NCI-H2107 treated with DMSO at 0.1 percent for 48 hours (cell line): ENCODE data around the gene TSPAN32.

ENCODE experiments used
- DNase-seq: peaks from one replicate; lab custom pipeline; 2025; ENCODE audit not compliant: unreplicated experiment; lab: John Stamatoyannopoulos, UW

TSPAN32 gene, protein sequence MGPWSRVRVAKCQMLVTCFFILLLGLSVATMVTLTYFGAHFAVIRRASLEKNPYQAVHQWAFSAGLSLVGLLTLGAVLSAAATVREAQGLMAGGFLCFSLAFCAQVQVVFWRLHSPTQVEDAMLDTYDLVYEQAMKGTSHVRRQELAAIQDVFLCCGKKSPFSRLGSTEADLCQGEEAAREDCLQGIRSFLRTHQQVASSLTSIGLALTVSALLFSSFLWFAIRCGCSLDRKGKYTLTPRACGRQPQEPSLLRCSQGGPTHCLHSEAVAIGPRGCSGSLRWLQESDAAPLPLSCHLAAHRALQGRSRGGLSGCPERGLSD

GRCh38 chr11:2301631-2302305 is at the start of gene TSPAN32, which contains the start of gene C11orf21:
TSPAN32 (plus strand) TSS chr11:2302013; CDS start chr11:2302150, 137 bp downstream.
C11orf21 (minus strand) TSS chr11:2301918; CDS start chr11:2301808, 110 bp downstream.
- DNase-seq: no peak

DNA sequence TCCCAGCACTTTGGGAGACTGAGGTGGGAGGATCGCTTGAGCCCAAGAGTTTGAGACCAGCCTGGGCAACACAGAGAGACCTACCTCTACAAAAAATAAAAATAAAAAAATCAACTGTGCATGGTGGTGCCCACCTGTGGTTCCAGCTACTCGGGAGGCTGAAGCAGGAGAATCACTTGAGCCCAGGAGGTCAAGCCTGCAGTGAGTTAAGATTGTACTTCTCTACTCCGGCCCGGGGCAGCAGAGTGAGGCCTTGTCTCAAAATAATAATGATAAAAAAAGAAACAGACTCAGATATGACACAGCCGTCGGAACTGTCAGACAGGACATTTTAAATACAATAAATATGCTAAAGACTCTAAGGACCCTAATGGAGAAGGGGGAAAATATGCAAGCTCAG is 49.8 kb upstream of the TSPAN32 start:
- DNase-seq: no peak

DNA sequence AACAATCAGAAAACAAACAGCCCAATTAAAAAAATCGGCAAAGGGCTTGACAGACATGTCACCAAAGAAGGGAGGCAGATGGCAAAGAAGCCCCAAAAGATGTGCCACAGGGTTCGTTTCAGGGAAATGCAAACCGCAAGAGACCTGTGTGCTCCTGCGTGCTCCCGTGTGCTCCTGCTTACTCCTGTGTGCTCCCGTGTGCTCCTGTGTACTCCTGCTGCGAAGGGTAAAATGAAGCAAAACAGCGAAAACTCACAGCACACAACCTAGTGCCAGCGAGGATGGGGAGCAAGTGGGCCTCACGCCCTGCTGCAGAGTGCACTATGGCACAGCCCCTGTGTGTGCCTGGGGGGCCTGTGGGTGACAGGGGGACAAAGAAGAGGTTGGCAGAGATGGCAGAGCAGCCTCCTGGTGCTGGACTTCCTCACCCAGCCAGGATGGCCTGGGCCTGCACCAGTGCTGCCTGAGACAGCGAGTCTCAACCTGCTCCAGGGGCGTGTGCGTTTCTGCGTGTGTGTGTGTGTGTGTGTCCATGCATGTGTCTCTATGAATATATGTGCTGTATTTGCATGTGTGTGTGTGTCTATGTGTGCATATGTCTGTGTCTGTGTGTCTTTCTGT is 45.4 kb upstream of the TSPAN32 start:
- no peak for DNase-seq

GRCh38 chr11:2256951-2257700 is 44.7 kb upstream of the TSPAN32 start:
- no peak for DNase-seq

GRCh38 chr11:2258501-2259465 is 43.0 kb upstream of the TSPAN32 start:
- no peak for DNase-seq

- no peak for DNase-seq
These were observed 42.4 kb upstream of the TSPAN32 start for GRCh38 chr11:2259466-2259830.

- no peak for DNase-seq
These were observed 41.8 kb upstream of the TSPAN32 start for GRCh38 chr11:2259897-2260451.

GRCh38 chr11:2260491-2261364 is 41.1 kb upstream of the TSPAN32 start:
- no peak for DNase-seq

GRCh38 chr11:2261436-2262230 is 40.2 kb upstream of the TSPAN32 start:
- DNase-seq: no peak

DNA sequence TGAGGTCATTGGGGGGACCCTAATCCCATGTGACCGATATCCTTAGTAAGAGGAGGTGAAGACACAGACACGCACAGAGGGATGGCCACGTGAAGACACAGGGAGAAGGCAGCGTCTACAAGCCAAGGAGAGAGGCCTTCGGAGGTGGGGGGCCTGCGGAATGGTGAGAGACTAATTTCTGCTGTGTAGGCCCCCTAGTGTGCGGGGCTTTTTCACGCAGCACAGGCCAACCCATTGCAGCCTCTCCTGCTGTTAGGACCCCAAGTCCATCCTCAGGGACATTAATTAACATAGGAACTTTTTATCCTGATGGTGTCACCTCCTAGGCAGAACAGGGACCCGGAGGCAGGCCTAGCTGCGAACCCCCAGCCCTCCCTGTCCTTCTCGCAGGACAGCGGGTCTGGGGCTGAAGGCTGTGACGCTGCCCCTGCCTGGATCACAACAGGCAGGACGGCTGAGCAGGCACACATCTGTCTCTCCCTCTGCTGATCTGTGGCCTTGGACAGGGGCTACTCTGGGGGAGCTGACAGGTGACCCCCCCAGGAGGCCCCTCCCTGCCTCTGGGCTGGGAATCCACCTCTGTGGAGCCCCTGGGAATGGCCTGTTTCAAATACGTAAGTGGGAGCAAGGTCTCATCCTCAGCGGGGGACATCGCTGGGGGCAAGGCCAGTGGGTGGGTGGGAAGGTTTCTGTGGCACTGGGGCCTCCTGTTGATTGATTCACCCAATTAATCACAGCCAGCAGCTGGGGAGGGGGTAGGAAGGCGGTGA is 39.3 kb upstream of the TSPAN32 start:
- no peak for DNase-seq

DNA sequence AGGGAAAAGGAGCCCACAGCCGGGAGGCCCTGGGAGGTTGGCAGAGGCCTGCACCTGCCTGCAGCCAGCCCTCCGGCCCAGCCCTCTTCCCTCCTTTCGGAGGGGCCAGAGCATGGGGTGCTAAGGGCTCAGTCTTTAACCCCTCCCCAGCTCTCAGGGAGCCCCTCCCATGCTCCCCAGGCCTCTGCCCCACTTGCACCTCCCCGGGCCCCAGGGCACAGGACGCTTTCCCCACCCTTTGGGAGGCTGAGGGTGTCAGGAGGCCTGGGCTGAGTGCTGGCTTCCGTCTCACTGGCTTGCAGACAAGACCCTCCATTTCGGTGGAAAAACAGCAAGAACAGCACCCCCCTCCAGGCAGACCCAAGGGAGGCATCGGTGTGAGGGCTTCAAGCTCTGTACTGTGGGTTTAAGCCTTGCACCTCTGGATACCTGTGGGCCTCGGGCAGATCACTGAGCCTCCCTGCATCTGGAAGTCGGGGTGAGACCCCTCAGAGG is 38.7 kb upstream of the TSPAN32 start:
- DNase-seq: no peak

- no peak for DNase-seq
These were observed 38.0 kb upstream of the TSPAN32 start for GRCh38 chr11:2263724-2264360.

DNA sequence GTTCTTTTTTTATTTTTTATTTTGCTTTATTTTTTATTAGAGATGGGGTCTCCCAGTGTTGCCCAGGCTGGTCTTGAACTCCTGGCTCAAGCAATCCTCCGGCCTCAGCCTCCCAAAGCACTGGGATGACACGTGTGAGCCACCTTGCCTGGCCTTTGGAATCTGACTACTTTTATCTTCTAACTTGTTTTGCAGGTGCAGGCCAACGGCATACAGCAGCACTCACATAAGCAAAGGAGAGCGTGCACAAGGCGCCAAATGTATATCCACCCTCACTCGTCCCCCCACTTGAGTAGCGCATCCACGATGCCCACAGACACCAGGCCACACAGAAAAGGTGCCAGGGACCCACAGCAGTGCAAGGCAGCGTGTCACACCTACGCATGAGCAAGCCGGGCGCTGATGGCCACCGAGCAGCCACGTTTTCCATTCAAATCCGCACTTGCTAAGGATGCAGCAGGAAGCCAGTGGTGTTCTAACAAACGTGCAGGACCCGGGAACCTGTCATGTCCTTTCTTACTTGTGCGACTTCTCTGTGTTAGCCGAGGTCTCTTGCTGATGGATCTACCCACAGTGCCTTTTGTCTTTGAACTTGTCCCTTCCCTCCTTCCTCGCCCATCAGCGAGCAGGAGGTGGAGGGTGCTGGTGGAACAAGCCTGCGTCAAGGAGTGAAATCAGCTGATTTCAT is 37.3 kb upstream of the TSPAN32 start:
- DNase-seq: no peak

- no peak for DNase-seq
These were observed 36.4 kb upstream of the TSPAN32 start for GRCh38 chr11:2265396-2265795.

DNA sequence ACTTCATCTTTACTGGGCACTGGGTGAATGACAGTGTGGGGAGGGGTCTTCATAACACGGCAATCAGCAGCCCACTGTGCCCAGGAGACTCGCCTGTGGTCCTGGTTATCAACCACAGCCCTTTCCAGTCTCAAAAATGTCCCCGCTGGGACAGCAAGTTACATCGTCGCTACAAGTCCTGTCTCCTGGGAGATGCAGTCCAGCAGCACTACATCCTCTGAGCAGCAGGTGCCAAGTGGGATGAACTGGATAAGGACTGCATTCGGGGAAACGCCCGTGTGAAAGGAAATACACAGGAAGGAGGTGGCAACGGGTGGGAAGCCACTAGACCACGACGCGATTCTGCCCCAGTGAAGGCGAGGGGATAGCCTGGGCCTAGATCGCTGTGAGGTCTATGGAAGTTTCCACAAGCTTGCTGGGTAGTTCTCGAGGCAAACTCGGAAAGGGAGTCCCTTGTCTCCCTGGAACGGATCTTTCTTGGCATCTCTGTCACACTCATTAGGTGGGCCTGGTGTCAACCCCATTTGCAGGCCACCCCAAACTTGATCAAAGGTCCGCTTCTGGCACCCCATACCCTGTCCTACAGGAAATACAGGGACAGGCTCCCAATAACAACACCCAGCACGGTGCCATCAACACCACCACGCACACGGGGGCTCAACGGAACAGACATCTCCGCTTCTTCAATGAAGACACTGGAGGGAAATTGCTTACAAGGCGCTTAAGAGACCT is 35.8 kb upstream of the TSPAN32 start:
- DNase-seq: no peak
